Fibroblast of villous mesenchyme (primary cell): ENCODE results near the gene PTPRK. TPM values are rescaled to one million over a fixed set of nuclear protein-coding genes. Genes with fewer than 3 reads are reported as not detected.

Source experiments
- DNase-seq: peaks from one replicate; pipeline ENCODE4 v3.0.0-alpha.2; 2010; ENCODE audit warnings: low read depth
- H3K4me3 ChIP-seq: 2 replicates; pipeline ENCODE4 v1.5.1; 2011; ENCODE audit warnings: low read depth, mild to moderate bottlenecking, low read length
- total RNA-seq: library from RNA; depleted of rRNA; stranded (reverse); fragments of >200 nt; gene quantifications from 2 replicates; pipeline ENCODE4 v1.2.3, GENCODE V29; 2012
- TF ChIP-seq, protein P1 (sequence below): IDR thresholded peaks from 2 replicates; pipeline ENCODE4 v1.5.1; 2012; ENCODE audit warnings: low read depth, mild to moderate bottlenecking, low read length; ENCODE audit not compliant: insufficient read depth

Gene PTPRK
- total RNA-seq, 1 donor = 70.0 TPM

GRCh38 chr6:128144320-128144719 lies 376.1 kb downstream of the PTPRK start:
- TF ChIP-seq, protein P1, sequence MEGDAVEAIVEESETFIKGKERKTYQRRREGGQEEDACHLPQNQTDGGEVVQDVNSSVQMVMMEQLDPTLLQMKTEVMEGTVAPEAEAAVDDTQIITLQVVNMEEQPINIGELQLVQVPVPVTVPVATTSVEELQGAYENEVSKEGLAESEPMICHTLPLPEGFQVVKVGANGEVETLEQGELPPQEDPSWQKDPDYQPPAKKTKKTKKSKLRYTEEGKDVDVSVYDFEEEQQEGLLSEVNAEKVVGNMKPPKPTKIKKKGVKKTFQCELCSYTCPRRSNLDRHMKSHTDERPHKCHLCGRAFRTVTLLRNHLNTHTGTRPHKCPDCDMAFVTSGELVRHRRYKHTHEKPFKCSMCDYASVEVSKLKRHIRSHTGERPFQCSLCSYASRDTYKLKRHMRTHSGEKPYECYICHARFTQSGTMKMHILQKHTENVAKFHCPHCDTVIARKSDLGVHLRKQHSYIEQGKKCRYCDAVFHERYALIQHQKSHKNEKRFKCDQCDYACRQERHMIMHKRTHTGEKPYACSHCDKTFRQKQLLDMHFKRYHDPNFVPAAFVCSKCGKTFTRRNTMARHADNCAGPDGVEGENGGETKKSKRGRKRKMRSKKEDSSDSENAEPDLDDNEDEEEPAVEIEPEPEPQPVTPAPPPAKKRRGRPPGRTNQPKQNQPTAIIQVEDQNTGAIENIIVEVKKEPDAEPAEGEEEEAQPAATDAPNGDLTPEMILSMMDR = no peak
- DNase-seq = no peak
- H3K4me3 ChIP-seq = no peak overlapping the region

- TF ChIP-seq, protein P1 = no peak
- no peak overlapping the region for H3K4me3 ChIP-seq
- DNase-seq = no peak
Measured at GRCh38 chr6:128141932-128142331, 378.5 kb downstream of the PTPRK start.

DNA sequence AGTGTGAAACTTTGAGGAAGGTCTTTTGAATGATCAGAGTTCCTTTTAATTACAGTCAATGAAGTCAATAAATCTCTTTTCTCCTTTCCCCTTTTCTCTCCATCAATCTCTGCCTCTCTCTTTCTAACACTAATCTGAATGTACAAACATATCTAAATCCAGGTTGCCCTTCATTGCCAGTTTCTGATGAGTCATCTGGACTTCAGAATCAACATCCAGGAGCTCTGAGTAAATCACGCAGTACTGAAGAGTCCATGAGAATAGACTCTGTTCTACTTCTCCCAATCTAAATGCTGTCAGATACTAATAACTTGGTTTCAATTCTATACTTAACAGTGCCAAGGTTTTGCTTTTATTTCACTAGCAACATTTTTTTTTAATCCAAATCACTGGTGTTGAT lies 380.9 kb downstream of the PTPRK start:
- TF ChIP-seq, protein P1 = no peak
- H3K4me3 ChIP-seq = no peak overlapping the region
- DNase-seq = peak; percentile 39

- H3K4me3 ChIP-seq = no peak overlapping the region
- DNase-seq = no peak
- TF ChIP-seq, protein P1 = no peak
Measured at GRCh38 chr6:128138694-128139093, 381.7 kb downstream of the PTPRK start.

GRCh38 chr6:128135325-128135724 lies 385.1 kb downstream of the PTPRK start:
- DNase-seq = no peak
- TF ChIP-seq, protein P1 = no peak
- H3K4me3 ChIP-seq = no peak overlapping the region

GRCh38 chr6:128131566-128131965 lies 388.8 kb downstream of the PTPRK start:
- peak; percentile 37 for DNase-seq
- H3K4me3 ChIP-seq = no peak overlapping the region
- TF ChIP-seq, protein P1 = no peak

DNA sequence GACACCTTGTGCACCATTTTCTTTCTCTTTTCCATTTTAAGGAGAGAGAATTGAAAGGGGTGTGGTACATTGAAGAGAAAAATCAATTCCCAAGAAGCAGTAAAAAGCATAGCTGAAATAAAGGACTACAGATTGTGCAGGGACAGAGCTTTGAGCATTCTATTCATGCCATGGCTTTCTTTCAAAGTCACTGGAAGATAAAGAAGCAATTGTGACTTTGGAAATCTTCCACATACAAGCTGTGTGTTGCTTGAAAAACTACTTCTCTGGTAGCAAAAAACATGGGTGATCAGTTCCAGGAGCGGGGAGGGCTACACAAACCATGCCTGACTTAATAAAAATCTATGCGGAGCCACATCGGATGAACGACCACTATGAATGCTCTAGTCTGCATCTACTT lies 389.4 kb downstream of the PTPRK start:
- no peak for DNase-seq
- TF ChIP-seq, protein P1 = no peak
- no peak overlapping the region for H3K4me3 ChIP-seq
